ENCODE data around the gene TGDS. TPM values are rescaled to one million over a fixed set of nuclear protein-coding genes. Genes with fewer than 3 reads are reported as not detected.
A peak's percentile ranks its signal among the peaks of the same experiment; 100 is the strongest.

The TGDS gene
- total RNA-seq, 1 experiment from 2014 or later, result 59.9 TPM

DNA sequence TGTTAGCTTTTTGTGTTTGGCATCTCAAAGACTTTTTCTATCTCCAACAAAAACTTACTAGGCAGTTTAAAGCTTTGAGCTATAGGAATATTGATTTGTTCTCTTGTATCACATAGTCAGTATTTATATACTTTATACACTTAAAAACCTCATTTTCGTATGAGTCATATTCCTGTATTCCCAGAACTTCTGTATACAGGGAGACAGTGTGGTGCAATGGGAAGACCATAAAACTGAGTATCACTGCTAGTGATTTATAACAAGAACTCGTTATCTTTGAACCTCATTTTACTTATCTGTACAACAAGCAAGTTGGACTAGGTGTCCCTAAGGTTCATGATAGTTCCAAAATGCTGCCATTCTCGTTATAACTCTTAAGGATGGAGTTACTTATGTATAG lies 12.0 kb upstream of the TGDS start:
- DNase-seq (ENCODE audit: low read depth, low spot score), result no peak
- in situ Hi-C loops (cut with HindIII; ENCODE audit: low pct_unique_long_range_greater_than_20kb, low sequenced_read_pairs), result no loop called here

GRCh38 chr13:94607056-94607455 lies 11.1 kb upstream of the TGDS start:
- in situ Hi-C loops (cut with HindIII; ENCODE audit: low pct_unique_long_range_greater_than_20kb, low sequenced_read_pairs), result no loop called here
- DNase-seq (ENCODE audit: low read depth, low spot score), result no peak

- no peak for DNase-seq (ENCODE audit: low read depth, low spot score)
- in situ Hi-C loops (cut with HindIII; ENCODE audit: low pct_unique_long_range_greater_than_20kb, low sequenced_read_pairs), result no loop called here
Measured at GRCh38 chr13:94602467-94602866, 6.5 kb upstream of the TGDS start.

GRCh38 chr13:94601446-94602431 lies 5.8 kb upstream of the TGDS start, which contains the start of gene GPR180:
Gene GPR180 (plus strand): TSS chr13:94601857. CDS start chr13:94601928, 71 bp downstream.
- in situ Hi-C loops (cut with HindIII; ENCODE audit: low pct_unique_long_range_greater_than_20kb, low sequenced_read_pairs), result no loop called here
- peak; percentile 100 for DNase-seq (ENCODE audit: low read depth, low spot score)

- no peak for DNase-seq (ENCODE audit: low read depth, low spot score)
- in situ Hi-C loops (cut with HindIII; ENCODE audit: low pct_unique_long_range_greater_than_20kb, low sequenced_read_pairs), result loop anchor here (25.0 kb wide), 1 partner anchor 138 kb away; no protein-coding TSS in a partner anchor
Measured at GRCh38 chr13:94599877-94600276, 3.9 kb upstream of the TGDS start.

DNA sequence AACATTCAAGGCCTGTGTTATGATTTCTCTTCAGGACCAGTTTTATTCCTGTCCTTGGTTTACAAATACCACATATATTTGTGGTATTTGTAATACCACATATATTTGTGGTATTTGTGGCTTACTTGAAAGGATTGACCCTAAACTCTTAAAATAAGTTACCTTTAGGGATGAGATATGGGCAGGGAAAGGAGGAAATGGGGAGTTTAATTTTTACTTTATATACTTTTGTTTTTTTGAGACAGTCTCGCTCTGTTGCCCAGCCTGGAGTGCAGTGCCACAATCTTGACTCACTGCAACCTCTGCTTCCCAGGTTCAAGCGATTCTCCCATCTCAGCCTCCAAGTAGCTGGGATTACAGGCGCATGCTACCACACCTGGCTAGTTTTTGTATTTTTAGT lies 2.3 kb upstream of the TGDS start:
- in situ Hi-C loops (cut with HindIII; ENCODE audit: low pct_unique_long_range_greater_than_20kb, low sequenced_read_pairs), result loop anchor here (25.0 kb wide), 1 partner anchor 136 kb away; no protein-coding TSS in a partner anchor
- DNase-seq (ENCODE audit: low read depth, low spot score), result no peak

GRCh38 chr13:94596575-94596971 lies 621 bp upstream of the TGDS start:
- no peak for DNase-seq (ENCODE audit: low read depth, low spot score)
- in situ Hi-C loops (cut with HindIII; ENCODE audit: low pct_unique_long_range_greater_than_20kb, low sequenced_read_pairs), result loop anchor here (25.0 kb wide), 1 partner anchor 134 kb away; no protein-coding TSS in a partner anchor

- DNase-seq (ENCODE audit: low read depth, low spot score), result peak; percentile 32
- in situ Hi-C loops (cut with HindIII; ENCODE audit: low pct_unique_long_range_greater_than_20kb, low sequenced_read_pairs), result loop anchor here (25.0 kb wide), 1 partner anchor 133 kb away; no protein-coding TSS in a partner anchor
Measured at GRCh38 chr13:94595001-94595949, 677 bp downstream of the TGDS start.

- in situ Hi-C loops (cut with HindIII; ENCODE audit: low pct_unique_long_range_greater_than_20kb, low sequenced_read_pairs), result loop anchor here (25.0 kb wide), 1 partner anchor 128 kb away; no protein-coding TSS in a partner anchor
Measured at GRCh38 chr13:94590744-94591143, 5.2 kb downstream of the TGDS start.

GRCh38 chr13:94588541-94588940 lies 7.4 kb downstream of the TGDS start:
- DNase-seq (ENCODE audit: low read depth, low spot score), result no peak
- in situ Hi-C loops (cut with HindIII; ENCODE audit: low pct_unique_long_range_greater_than_20kb, low sequenced_read_pairs), result loop anchor here (25.0 kb wide), 1 partner anchor 126 kb away; no protein-coding TSS in a partner anchor

More at GRCh38 chr13:94590744-94591143, 5.2 kb downstream of the TGDS start:
- DNase-seq (ENCODE audit: low read depth, low spot score), result no peak

DNA sequence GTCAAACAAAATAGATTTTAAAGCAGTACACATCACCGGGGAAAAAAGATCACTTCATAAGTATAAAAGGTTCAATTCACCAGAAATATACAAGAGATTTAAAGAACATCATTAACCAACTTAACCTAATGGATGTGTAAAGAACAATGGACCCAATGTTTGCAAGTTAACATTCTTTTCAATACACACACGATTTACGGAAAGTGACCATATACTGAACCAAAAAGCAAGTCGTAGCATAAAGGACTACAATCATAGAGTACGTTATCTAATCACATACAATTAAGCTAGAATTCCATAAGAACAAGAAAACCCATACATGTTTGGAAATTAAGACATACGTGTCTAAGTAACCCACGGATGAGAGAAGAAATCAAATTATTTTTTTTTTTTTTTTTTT lies 9.6 kb downstream of the TGDS start:
- in situ Hi-C loops (cut with HindIII; ENCODE audit: low pct_unique_long_range_greater_than_20kb, low sequenced_read_pairs), result loop anchor here (25.0 kb wide), 1 partner anchor 124 kb away; no protein-coding TSS in a partner anchor
- DNase-seq (ENCODE audit: low read depth, low spot score), result peak; percentile 91

DNA sequence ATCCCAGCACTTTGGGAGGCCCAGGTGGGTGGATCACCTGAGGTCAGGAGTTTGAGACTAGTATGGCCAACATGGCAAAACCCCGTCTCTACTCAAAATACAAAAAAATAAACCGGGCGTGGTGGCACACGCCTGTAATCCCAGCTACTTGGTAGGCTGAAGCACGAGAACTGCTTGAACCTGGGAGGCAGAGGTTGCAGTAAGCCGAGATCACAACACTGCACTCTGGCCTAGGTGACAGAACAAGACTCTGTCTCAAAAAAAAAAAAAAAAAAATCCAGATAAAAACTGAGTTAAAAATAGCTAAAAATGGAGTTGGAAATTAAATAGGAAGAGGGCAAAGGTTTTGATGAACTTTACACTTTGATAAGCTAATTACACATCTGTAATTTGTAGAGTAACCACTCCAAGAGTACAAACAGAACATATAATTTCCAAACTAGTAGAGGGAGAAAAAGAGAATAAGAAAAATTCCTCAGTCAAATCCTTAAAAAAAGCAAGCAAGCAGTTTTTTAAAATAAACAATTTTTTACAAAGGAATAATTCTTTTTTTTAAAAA lies 10.3 kb downstream of the TGDS start:
- no peak for DNase-seq (ENCODE audit: low read depth, low spot score)
- in situ Hi-C loops (cut with HindIII; ENCODE audit: low pct_unique_long_range_greater_than_20kb, low sequenced_read_pairs), result loop anchor here (25.0 kb wide), 1 partner anchor 123 kb away; no protein-coding TSS in a partner anchor

DNA sequence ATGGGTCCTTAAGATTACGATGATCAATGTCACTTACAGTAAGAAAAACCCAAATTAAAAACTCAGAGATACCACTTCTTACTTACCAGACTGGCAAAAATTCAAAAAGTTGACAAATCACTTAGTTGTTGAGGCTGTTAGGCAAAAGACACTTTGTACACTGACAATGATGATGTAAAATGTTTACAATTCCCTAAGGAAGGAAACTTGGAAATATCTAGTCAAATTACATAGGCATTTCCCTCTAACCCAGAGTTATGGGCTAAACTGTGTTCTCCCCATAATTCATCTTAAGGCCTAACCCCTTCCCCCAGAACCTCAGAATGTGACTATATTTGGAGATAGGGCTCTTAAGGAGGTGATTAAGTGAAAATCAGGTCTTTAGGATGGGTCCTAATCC lies 12.0 kb downstream of the TGDS start:
- in situ Hi-C loops (cut with HindIII; ENCODE audit: low pct_unique_long_range_greater_than_20kb, low sequenced_read_pairs), result loop anchor here (25.0 kb wide), 1 partner anchor 122 kb away; no protein-coding TSS in a partner anchor
- DNase-seq (ENCODE audit: low read depth, low spot score), result no peak

- DNase-seq (ENCODE audit: low read depth, low spot score), result no peak
- in situ Hi-C loops (cut with HindIII; ENCODE audit: low pct_unique_long_range_greater_than_20kb, low sequenced_read_pairs), result loop anchor here (25.0 kb wide), 1 partner anchor 117 kb away; no protein-coding TSS in a partner anchor
Measured at GRCh38 chr13:94579063-94579462, 16.9 kb downstream of the TGDS start.

GRCh38 chr13:94569615-94570014 lies 26.3 kb downstream of the TGDS start:
- in situ Hi-C loops (cut with HindIII; ENCODE audit: low pct_unique_long_range_greater_than_20kb, low sequenced_read_pairs), result no loop called here
- no peak for DNase-seq (ENCODE audit: low read depth, low spot score)

DNA sequence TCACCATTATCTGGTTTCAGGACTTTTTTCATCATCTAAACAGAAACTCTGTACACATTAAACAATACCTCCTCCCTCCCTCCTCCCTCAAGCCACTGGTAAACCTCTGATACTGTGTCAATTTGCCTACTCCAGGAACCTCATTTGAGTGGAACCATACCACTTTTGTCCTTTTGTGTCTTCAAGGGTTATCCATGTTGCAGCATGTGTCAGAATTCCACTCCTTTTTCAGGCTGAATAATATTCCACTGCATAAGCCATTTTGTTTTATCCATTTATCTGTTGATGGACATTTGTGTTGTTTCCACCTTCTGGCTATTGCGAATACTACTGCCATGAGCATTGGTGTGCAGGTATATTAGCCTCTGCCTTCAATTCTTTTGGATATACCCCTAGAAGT lies 27.5 kb downstream of the TGDS start:
- in situ Hi-C loops (cut with HindIII; ENCODE audit: low pct_unique_long_range_greater_than_20kb, low sequenced_read_pairs), result no loop called here
- no peak for DNase-seq (ENCODE audit: low read depth, low spot score)

- in situ Hi-C loops (cut with HindIII; ENCODE audit: low pct_unique_long_range_greater_than_20kb, low sequenced_read_pairs), result no loop called here
- DNase-seq (ENCODE audit: low read depth, low spot score), result no peak
Measured at GRCh38 chr13:94567581-94567980, 28.4 kb downstream of the TGDS start.

Measured in SK-MEL-5 (cell line).